Kidney (tissue), 14 donors: ENCODE results near the gene DOK6. TPM values are rescaled to one million over a fixed set of nuclear protein-coding genes. Genes with fewer than 3 reads are reported as not detected.
A peak's percentile ranks its signal among the peaks of the same experiment; 100 is the strongest.

Experiments used
- DNase-seq, 5 donors: peaks; one replicate each; pipeline ENCODE4 v3.0.0-alpha.2; 2013 to 2020
- FAIRE-seq: peaks from 2 replicates; lab custom pipeline; 2012; peaks lifted over from hg19 to GRCh38; lab: Jason Lieb, UNC
- H3K27ac ChIP-seq, 2 donors: one replicate each; pipeline ENCODE4 v1.7.0; 2013; ENCODE audit warnings: low read depth in 2 of 2, low read length in 2 of 2, inconsistent platforms in 1 of 2
- H3K27me3 ChIP-seq: one replicate; pipeline ENCODE4 v1.7.1; 2013; ENCODE audit warnings: low read length, inconsistent platforms; ENCODE audit not compliant: control insufficient read depth, insufficient read depth
- H3K36me3 ChIP-seq, 3 donors: one replicate each; pipeline versions ENCODE4 v1.7.0 to v1.7.1; 2013; ENCODE audit warnings: low read length in 3 of 3, control low read depth in 1 of 3, inconsistent platforms in 1 of 3; ENCODE audit not compliant: insufficient read depth in 3 of 3, control insufficient read depth in 2 of 3
- H3K4me1 ChIP-seq, 3 donors: one replicate each; pipeline versions ENCODE4 v1.7.0 to v1.7.1; 2013; ENCODE audit warnings: low read length in 3 of 3, inconsistent platforms in 1 of 3, low read depth in 1 of 3; ENCODE audit not compliant: control insufficient read depth in 2 of 3, insufficient read depth in 2 of 3
- H3K4me3 ChIP-seq, 3 donors: one replicate each; pipeline versions ENCODE4 v1.7.0 to v1.8.1; 2013; ENCODE audit warnings: low read length in 3 of 3, control low read depth in 1 of 3, inconsistent platforms in 1 of 3
- H3K9ac ChIP-seq, 3 donors: one replicate each; pipeline versions ENCODE4 v1.7.0 to v1.7.1; 2013; ENCODE audit warnings: low read length in 3 of 3, control low read depth in 1 of 3, inconsistent platforms in 1 of 3
- H3K9me3 ChIP-seq, 3 donors: one replicate each; pipeline versions ENCODE4 v1.7.0 to v1.7.1; 2013; ENCODE audit warnings: low read length in 3 of 3, control low read depth in 1 of 3, inconsistent platforms in 1 of 3; ENCODE audit not compliant: control insufficient read depth in 2 of 3, insufficient read depth in 1 of 3
- CTCF ChIP-seq: IDR thresholded peaks from 3 replicates; pipeline ENCODE4 v1.5.1; 2012; ENCODE audit warnings: mild to moderate bottlenecking, moderate library complexity, borderline replicate concordance; ENCODE audit not compliant: insufficient read depth; ENCODE audit errors: extremely low read depth
- intact Hi-C: fragments of 100-400 bp; cut with DNase I; formaldehyde crosslinking; loops from one replicate; pipeline ENCODE4 v1.11.1; 2022
- polyA plus RNA-seq: library from polyadenylated mRNA; stranded (reverse); fragments of 350-450 nt; fragmentation: Illumina TruSeq; extraction: RNeasy Lipid Tissue Mini Kit (QIAGEN cat#74804); gene quantifications from one replicate; pipeline ENCODE4 v1.2.3, GENCODE V29; 2014; ENCODE audit warnings: low read depth, low replicate concordance; ENCODE audit not compliant: insufficient read depth
- total RNA-seq: library from RNA; stranded (reverse); fragmentation: NEBNext Ultra II Directional; extraction: Animal tissue kit (Norgen Biotek cat#: 25700); gene quantifications from one replicate; pipeline ENCODE4 v1.2.1, GENCODE V29; 2021
- donor health status: control.
- donor health status: control.
- donor health status: control.
- donor health status: control.
- donor health status: control.
- donor health status: DM: yes; HTN: yes; CAD: no.
- donor health status: Normal renal cell carcinoma (clear cell type).

The DOK6 gene
- total and polyA plus RNA-seq, 2 donors from 2014 or later: 3.8 to 4.6 TPM

GRCh38 chr18:69483574-69483973 lies 82.9 kb downstream of the DOK6 start:
- intact Hi-C loops: no loop called here
- no peaks in the 10 kb centered on the region for H3K27me3 ChIP-seq
- DNase-seq (no peak), FAIRE-seq (no peak)
- H3K27ac ChIP-seq: no peak overlapping the region
- H3K36me3 ChIP-seq: no peaks in the 10 kb centered on the region
- H3K4me1 ChIP-seq: no peaks in the 10 kb centered on the region
- no peak overlapping the region for H3K4me3 ChIP-seq
- no peak for TF ChIP-seq CTCF
- peaks cover 0 to 8% (median 0%) of the 10 kb centered on the region in 3 donors for H3K9me3 ChIP-seq
- H3K9ac ChIP-seq: no peak overlapping the region

GRCh38 chr18:69484699-69485396 lies 84.2 kb downstream of the DOK6 start:
- Histone ChIP-seq H3K4me1 (no peaks in the 10 kb centered on the region), H3K9ac (no peak overlapping the region), H3K27ac (no peak overlapping the region), H3K36me3 (no peaks in the 10 kb centered on the region), H3K9me3 (peaks cover 0 to 8% (median 0%) of the 10 kb centered on the region in 3 donors), H3K27me3 (no peaks in the 10 kb centered on the region), H3K4me3 (no peak overlapping the region)
- intact Hi-C loops: no loop called here
- FAIRE-seq: no peak
- no peak for TF ChIP-seq CTCF
- DNase-seq: peak in 1 of 5 donors; percentile 11

GRCh38 chr18:69487488-69488394 lies 87.1 kb downstream of the DOK6 start:
- FAIRE-seq (no peak), DNase-seq (no peak)
- Histone ChIP-seq H3K27ac (no peak overlapping the region), H3K4me3 (no peak overlapping the region), H3K27me3 (no peaks in the 10 kb centered on the region), H3K9ac (no peak overlapping the region), H3K4me1 (no peaks in the 10 kb centered on the region), H3K36me3 (no peaks in the 10 kb centered on the region), H3K9me3 (peaks cover 0 to 8% (median 0%) of the 10 kb centered on the region in 3 donors)
- no peak for TF ChIP-seq CTCF
- intact Hi-C loops: no loop called here
